SK-N-MC (cell line): Measurements from ENCODE around the gene ZNF804B.

Source experiments
- EZH2 ChIP-seq: fragments of 200-600 bp; sonication (generic); IDR thresholded peaks from one replicate; pipeline ENCODE4 v1.6.1; 2017; ENCODE audit warnings: antibody characterized with exemption
- FOXP2 ChIP-seq: optimal IDR thresholded peaks from 2 replicates; pipeline ENCODE3; 2011; ENCODE audit warnings: mild to moderate bottlenecking, moderate library complexity; ENCODE audit not compliant: insufficient read depth; ENCODE audit errors: extremely low read length, control extremely low read depth
- POLR2AphosphoS5 ChIP-seq: IDR thresholded peaks from 2 replicates; pipeline ENCODE4 v1.6.1; 2012; ENCODE audit warnings: mild to moderate bottlenecking, low read depth, low read length, borderline replicate concordance

- TF ChIP-seq EZH2 (no peak), POLR2AphosphoS5 (no peak), FOXP2 (no peak)
Observed at GRCh38 chr7:88757371-88757770, 2.1 kb upstream of the ZNF804B start.
